Fibroblast of the aortic adventitia (primary cell): ENCODE measurements around the gene PARVA. TPM values are rescaled to one million over a fixed set of nuclear protein-coding genes. Genes with fewer than 3 reads are reported as not detected.
A peak's percentile ranks its signal among the peaks of the same experiment; 100 is the strongest.

Source experiments
- DNase-seq: peaks from one replicate; pipeline ENCODE4 v3.0.0-alpha.2; 2010; ENCODE audit warnings: low read depth
- H3K4me3 ChIP-seq: 2 replicates; pipeline ENCODE4 v1.5.1; 2011; ENCODE audit warnings: low read depth, mild to moderate bottlenecking, control low read depth, low read length, moderate library complexity
- CTCF ChIP-seq: IDR thresholded peaks from 2 replicates; pipeline ENCODE4 v1.5.1; 2011; ENCODE audit warnings: mild to moderate bottlenecking, low read length, control low read depth, inconsistent platforms; ENCODE audit not compliant: insufficient read depth
- total RNA-seq: library from RNA; depleted of rRNA; stranded (reverse); fragments of >200 nt; gene quantifications from 2 replicates; pipeline ENCODE4 v1.2.3, GENCODE V29; 2012; ENCODE audit warnings: low replicate concordance

Gene PARVA
- total RNA-seq, 1 donor, result 64.0 TPM

- no peak for TF ChIP-seq CTCF
- no peak overlapping the region for H3K4me3 ChIP-seq
- DNase-seq, result no peak
Observed at GRCh38 chr11:12554122-12554521, 176.8 kb downstream of the PARVA start.

DNA sequence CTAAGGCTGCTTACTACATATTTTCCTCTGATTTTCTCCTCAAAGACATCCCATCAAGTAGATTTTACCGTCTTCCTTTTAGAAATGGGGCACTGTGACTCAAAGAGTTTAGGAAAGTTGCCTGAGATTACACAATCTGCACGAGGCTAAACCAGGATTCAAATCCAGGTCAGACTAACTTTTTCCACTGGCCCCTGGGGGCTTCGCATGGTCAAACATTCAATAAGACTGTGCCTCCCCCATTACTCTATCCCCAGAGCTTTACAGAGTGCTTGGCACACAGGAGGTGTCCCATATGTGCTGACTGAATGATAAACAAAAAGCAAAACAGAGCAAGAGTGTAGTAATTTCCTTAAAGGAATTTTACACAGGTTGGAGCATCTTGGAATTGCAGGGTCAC is 178.8 kb downstream of the PARVA start:
- H3K4me3 ChIP-seq, result no peak overlapping the region
- peak; percentile 84 for DNase-seq
- TF ChIP-seq CTCF, result no peak

- H3K4me3 ChIP-seq, result no peak overlapping the region
- no peak for TF ChIP-seq CTCF
- peak; percentile 99 for DNase-seq
Observed at GRCh38 chr11:12556788-12557384, 179.5 kb downstream of the PARVA start.

DNA sequence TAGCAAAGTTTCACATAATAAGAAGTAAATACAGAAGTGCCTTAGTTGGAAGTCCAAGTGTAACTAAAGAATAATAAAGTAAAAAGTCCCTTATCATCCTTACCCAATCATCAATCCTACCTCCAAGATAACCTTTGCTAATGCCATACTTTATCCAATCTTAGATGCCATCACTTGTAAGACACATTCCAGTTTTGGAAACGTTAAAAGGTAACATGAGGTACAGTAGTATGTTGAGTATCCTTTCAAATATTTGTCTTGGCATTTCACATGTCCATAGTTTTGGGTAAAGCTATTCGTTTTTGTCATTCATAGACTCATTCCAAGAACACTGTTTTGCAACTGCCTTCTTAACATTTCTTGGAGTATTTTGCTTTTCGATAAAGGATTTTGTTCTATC is 181.6 kb downstream of the PARVA start:
- peak; percentile 77 for DNase-seq
- no peak overlapping the region for H3K4me3 ChIP-seq
- TF ChIP-seq CTCF, result no peak

DNA sequence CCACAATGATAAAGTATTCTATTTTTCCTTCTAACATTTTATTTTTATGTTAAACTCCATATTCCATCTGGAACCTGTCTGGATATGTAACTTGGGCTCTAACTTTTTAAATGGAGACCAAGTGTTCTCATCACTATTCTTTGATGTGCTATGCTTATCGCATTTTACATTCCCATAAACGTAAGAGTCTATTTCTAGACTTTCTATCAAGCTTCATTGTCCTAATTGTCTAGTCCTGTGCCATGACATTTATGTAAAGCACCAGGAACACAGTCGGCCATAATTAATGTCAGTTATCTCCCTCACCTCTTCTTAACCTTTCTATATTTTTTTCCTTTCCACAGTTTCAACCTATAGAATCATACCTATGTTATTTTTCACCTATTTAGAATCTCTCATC is 183.0 kb downstream of the PARVA start:
- no peak for TF ChIP-seq CTCF
- no peak overlapping the region for H3K4me3 ChIP-seq
- DNase-seq, result no peak

- no peak for DNase-seq
- TF ChIP-seq CTCF, result no peak
Observed at GRCh38 chr11:12560861-12561260, 183.5 kb downstream of the PARVA start.

DNA sequence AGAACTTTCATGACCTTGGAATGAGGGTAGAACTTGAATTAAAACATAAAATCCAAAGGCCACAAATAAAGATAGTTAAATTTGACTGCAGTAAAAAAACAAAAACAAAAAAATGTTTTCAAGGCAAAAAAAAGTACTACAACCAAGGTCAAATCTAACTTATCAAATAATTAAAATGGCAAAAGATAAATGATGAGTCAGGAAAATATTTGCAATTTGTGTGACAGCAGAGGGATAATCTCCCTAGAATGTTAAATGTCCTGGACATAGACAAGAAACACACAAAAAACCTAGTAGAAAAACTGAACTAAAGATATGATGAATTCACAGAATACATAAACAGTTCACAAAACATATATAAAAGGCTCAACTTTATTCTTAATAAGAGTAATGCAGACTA is 186.6 kb downstream of the PARVA start:
- no peak overlapping the region for H3K4me3 ChIP-seq
- no peak for TF ChIP-seq CTCF
- DNase-seq, result no peak

More at GRCh38 chr11:12560861-12561260, 183.5 kb downstream of the PARVA start:
- no peak overlapping the region for H3K4me3 ChIP-seq
